GM19395 (cell line): ENCODE measurements around the gene UBE2H.
"Not testable (repeated sequence)": the region's sequence is repeated elsewhere in the genome, so short reads cannot be mapped to it uniquely, and the experiment has no call there.

Source experiments
- ATAC-seq: cut with Tn5 transposase; IDR thresholded peaks from one replicate; pipeline ENCODE4 v1.9.1; 2021; ENCODE audit warnings: mild to moderate bottlenecking, moderate library complexity; ENCODE audit not compliant: unreplicated experiment

UBE2H gene

GRCh38 chr7:129911790-129912189 lies 41.0 kb downstream of the UBE2H start:
- ATAC-seq: no peak

GRCh38 chr7:129909669-129910068 lies 43.1 kb downstream of the UBE2H start:
- ATAC-seq: no peak

GRCh38 chr7:129908181-129908580 lies 44.6 kb downstream of the UBE2H start:
- ATAC-seq: no peak

GRCh38 chr7:129907122-129907736 lies 45.5 kb downstream of the UBE2H start:
- no peak for ATAC-seq

GRCh38 chr7:129906700-129907099 lies 46.1 kb downstream of the UBE2H start:
- ATAC-seq: no peak

- peak; percentile 92 for ATAC-seq
These were observed 48.8 kb downstream of the UBE2H start for GRCh38 chr7:129903935-129904334.

GRCh38 chr7:129902788-129903422 lies 49.9 kb downstream of the UBE2H start:
- ATAC-seq: no peak

GRCh38 chr7:129898502-129899160 lies 54.1 kb downstream of the UBE2H start:
- ATAC-seq: no peak

- ATAC-seq: no peak
These were observed 54.8 kb downstream of the UBE2H start for GRCh38 chr7:129898007-129898406.

- no peak for ATAC-seq
These were observed 56.0 kb downstream of the UBE2H start for GRCh38 chr7:129896568-129897382.

- ATAC-seq: not testable (repeated sequence)
These were observed 58.6 kb downstream of the UBE2H start for GRCh38 chr7:129894184-129894583.

GRCh38 chr7:129890090-129890489 lies 62.7 kb downstream of the UBE2H start:
- no peak for ATAC-seq

GRCh38 chr7:129889133-129889844 lies 63.5 kb downstream of the UBE2H start:
- ATAC-seq: no peak

GRCh38 chr7:129887865-129888264 lies 64.9 kb downstream of the UBE2H start:
- no peak for ATAC-seq

- no peak for ATAC-seq
These were observed 66.0 kb downstream of the UBE2H start for GRCh38 chr7:129886818-129887186.

GRCh38 chr7:129886167-129886817 lies 66.5 kb downstream of the UBE2H start:
- no peak for ATAC-seq

GRCh38 chr7:129884495-129884894 lies 68.3 kb downstream of the UBE2H start:
- ATAC-seq: no peak

GRCh38 chr7:129883151-129883550 lies 69.6 kb downstream of the UBE2H start:
- ATAC-seq: no peak

- ATAC-seq: no peak
These were observed 70.2 kb downstream of the UBE2H start for GRCh38 chr7:129882531-129882930.

GRCh38 chr7:129877146-129877792 lies 75.5 kb downstream of the UBE2H start:
- no peak for ATAC-seq
